Uterus (tissue), 4 donors: ENCODE results near the gene NCOR1. TPM values are rescaled to one million over a fixed set of nuclear protein-coding genes. Genes with fewer than 3 reads are reported as not detected.
A peak's percentile ranks its signal among the peaks of the same experiment; 100 is the strongest.

ENCODE experiments used
- DNase-seq, 2 donors: peaks; one replicate each; pipeline ENCODE4 v3.0.0-alpha.2; 2019 to 2020
- H3K27ac ChIP-seq, 2 donors: fragments of 200-600 bp; sonication (generic); 1 replicate in 1 of 2; 2 replicates in 1 of 2; pipeline ENCODE4 v1.5.1; 2016 to 2018
- H3K27me3 ChIP-seq, 2 donors: fragments of 200-600 bp; sonication (generic); one replicate each; pipeline ENCODE4 v1.5.1; 2018 to 2019; ENCODE audit warnings: control low read depth in 1 of 2
- H3K36me3 ChIP-seq, 2 donors: fragments of 200-600 bp; sonication (generic); one replicate each; pipeline ENCODE4 v1.5.1; 2019; ENCODE audit warnings: control low read depth in 1 of 2
- H3K4me1 ChIP-seq, 2 donors: fragments of 200-600 bp; sonication (generic); one replicate each; pipeline ENCODE4 v1.5.1; 2018 to 2019; ENCODE audit warnings: control low read depth in 1 of 2
- H3K4me3 ChIP-seq, 2 donors: fragments of 200-600 bp; sonication (generic); 1 replicate in 1 of 2; 2 replicates in 1 of 2; pipeline ENCODE4 v1.5.1; 2018 to 2019; ENCODE audit warnings: mild to moderate bottlenecking in 1 of 2
- H3K9me3 ChIP-seq, 2 donors: fragments of 200-600 bp; sonication (generic); one replicate each; pipeline ENCODE4 v1.5.1; 2019; ENCODE audit warnings: control low read depth in 1 of 2
- CTCF ChIP-seq, 4 experiments: fragments of 200-600 bp in 2 of 4; fragments of 450-650 bp in 2 of 4; sonication (generic) in 2 of 4; IDR thresholded peaks; one replicate each; pipeline ENCODE4 v1.5.1; 2016 to 2019; ENCODE audit warnings: antibody characterized with exemption in 4 of 4, mild to moderate bottlenecking in 2 of 4, moderate library complexity in 1 of 4
- POLR2A ChIP-seq, 2 donors: fragments of 450-650 bp; IDR thresholded peaks; one replicate each; pipeline ENCODE4 v1.6.1; 2016; ENCODE audit warnings: antibody characterized with exemption in 2 of 2, mild to moderate bottlenecking in 1 of 2, moderate library complexity in 1 of 2
- intact Hi-C: fragments of 100-400 bp; cut with DNase I; formaldehyde crosslinking; loops from one replicate; pipeline ENCODE4 v1.15.1; 2023; ENCODE audit warnings: low total_unique reads
- total RNA-seq, 4 donors: library from RNA; depleted of rRNA in 3 of 4; stranded (reverse); fragments of >200 nt in 3 of 4; gene quantifications; one replicate each; pipeline versions ENCODE4 v1.1.0 to v1.2.4, GENCODE V29; 2014 to 2023
- donor health status: DM: yes; HTN: yes; CAD: no.

Gene NCOR1
- total RNA-seq, 4 donors from 2014 or later = 117 to 195 (median 147) TPM

- no peak for DNase-seq
- Histone ChIP-seq H3K4me1 (no peaks in the 10 kb centered on the region), H3K27ac (no peak overlapping the region), H3K9me3 (no peaks in the 10 kb centered on the region), H3K27me3 (no peaks in the 10 kb centered on the region), H3K4me3 (no peak overlapping the region), H3K36me3 (no peaks in the 10 kb centered on the region)
- TF ChIP-seq POLR2A (IDR thresholded peaks at IDR 0.05) (no peak), CTCF (IDR thresholded peaks at IDR 0.05) (no peak)
- intact Hi-C loops = no loop called here
Measured at GRCh38 chr17:16026895-16027294, 188.4 kb downstream of the NCOR1 start.

GRCh38 chr17:16025202-16025601 is 190.1 kb downstream of the NCOR1 start:
- H3K27ac ChIP-seq = no peak overlapping the region
- intact Hi-C loops = no loop called here
- H3K36me3 ChIP-seq = no peaks in the 10 kb centered on the region
- H3K9me3 ChIP-seq = no peaks in the 10 kb centered on the region
- H3K4me3 ChIP-seq = no peak overlapping the region
- TF ChIP-seq CTCF (IDR thresholded peaks at IDR 0.05) = no peak
- no peak for TF ChIP-seq POLR2A (IDR thresholded peaks at IDR 0.05)
- H3K27me3 ChIP-seq = no peaks in the 10 kb centered on the region
- H3K4me1 ChIP-seq = no peaks in the 10 kb centered on the region
- no peak for DNase-seq

- Histone ChIP-seq H3K27ac (no peak overlapping the region), H3K9me3 (no peaks in the 10 kb centered on the region), H3K27me3 (no peaks in the 10 kb centered on the region), H3K4me1 (no peaks in the 10 kb centered on the region), H3K36me3 (no peaks in the 10 kb centered on the region), H3K4me3 (no peak overlapping the region)
- DNase-seq = no peak
- TF ChIP-seq CTCF (IDR thresholded peaks at IDR 0.05) (no peak), POLR2A (IDR thresholded peaks at IDR 0.05) (no peak)
- intact Hi-C loops = no loop called here
Measured at GRCh38 chr17:16023881-16024280, 191.5 kb downstream of the NCOR1 start.

GRCh38 chr17:16019347-16019746 is 196.0 kb downstream of the NCOR1 start:
- H3K27ac ChIP-seq = no peak overlapping the region
- no peak for DNase-seq
- H3K4me3 ChIP-seq = no peak overlapping the region
- no peaks in the 10 kb centered on the region for H3K4me1 ChIP-seq
- intact Hi-C loops = no loop called here
- no peaks in the 10 kb centered on the region for H3K27me3 ChIP-seq
- no peaks in the 10 kb centered on the region for H3K36me3 ChIP-seq
- H3K9me3 ChIP-seq = no peaks in the 10 kb centered on the region
- TF ChIP-seq POLR2A (IDR thresholded peaks at IDR 0.05) (no peak), CTCF (IDR thresholded peaks at IDR 0.05) (no peak)

- TF ChIP-seq POLR2A (IDR thresholded peaks at IDR 0.05) (no peak), CTCF (IDR thresholded peaks at IDR 0.05) (peak in 3 of 4 experiments; percentile 30 to 37 (median 36))
- DNase-seq = no peak
- intact Hi-C loops = no loop called here
- no peaks in the 10 kb centered on the region for H3K27me3 ChIP-seq
- no peaks in the 10 kb centered on the region for H3K4me1 ChIP-seq
- no peaks in the 10 kb centered on the region for H3K9me3 ChIP-seq
- H3K36me3 ChIP-seq = no peaks in the 10 kb centered on the region
- H3K4me3 ChIP-seq = no peak overlapping the region
- H3K27ac ChIP-seq = no peak overlapping the region
Measured at GRCh38 chr17:16013943-16014407, 201.4 kb downstream of the NCOR1 start.
